H1 (cell line): ENCODE measurements around the gene LKAAEAR1. TPM values are rescaled to one million over a fixed set of nuclear protein-coding genes. Genes with fewer than 3 reads are reported as not detected.

Experiments used
- CTCF ChIA-PET: fragments of 300-600 bp; sonication (Branson Sonifier 250); formaldehyde crosslinking; loops from one replicate; lab custom pipeline; 2021; ENCODE audit not compliant: partially characterized antibody; lab: Charles Lee
- POLR2A ChIA-PET: fragments of 300-600 bp; sonication (Branson Sonifier 250); formaldehyde crosslinking; loops from one replicate; lab custom pipeline; 2021; ENCODE audit warnings: inconsistent platforms; ENCODE audit not compliant: partially characterized antibody; lab: Charles Lee
- DNase-seq, 2 experiments: peaks; one replicate each; pipeline versions ENCODE4 v3.0.0 to v3.0.0-alpha.2; 2010 to 2022; ENCODE audit warnings: low spot score in 2 of 2, low read depth in 1 of 2, mixed read lengths in 1 of 2
- FAIRE-seq: peaks from 2 replicates; lab custom pipeline; 2011; peaks lifted over from hg19 to GRCh38; lab: Jason Lieb, UNC
- H2AFZ ChIP-seq: 2 replicates; pipeline ENCODE4 v1.8.1; 2012; ENCODE audit warnings: low read length, inconsistent platforms
- H2AK5ac ChIP-seq: 2 replicates; pipeline ENCODE4 v1.6.1; 2013; ENCODE audit warnings: low read depth, low read length
- H2BK120ac ChIP-seq: replicated peaks from 2 replicates; pipeline ENCODE3; 2013; ENCODE audit warnings: low read depth, low read length, inconsistent platforms
- H2BK12ac ChIP-seq: 2 replicates; pipeline ENCODE4 v1.6.1; 2013; ENCODE audit warnings: low read depth, low read length
- H2BK15ac ChIP-seq: 2 replicates; pipeline ENCODE4 v1.6.1; 2013; ENCODE audit warnings: low read length
- H2BK20ac ChIP-seq: 2 replicates; pipeline ENCODE4 v1.6.1; 2013; ENCODE audit warnings: low read length
- H2BK5ac ChIP-seq: 2 replicates; pipeline ENCODE4 v1.6.1; 2013; ENCODE audit warnings: low read depth, low read length
- H3K14ac ChIP-seq: 2 replicates; pipeline ENCODE4 v1.6.1; 2013; ENCODE audit warnings: inconsistent platforms; ENCODE audit not compliant: insufficient read length
- H3K18ac ChIP-seq: 2 replicates; pipeline ENCODE4 v1.6.1; 2013; ENCODE audit warnings: low read length; ENCODE audit errors: extremely low read depth
- H3K23ac ChIP-seq: 2 replicates; pipeline ENCODE4 v1.6.1; 2013; ENCODE audit warnings: inconsistent platforms; ENCODE audit not compliant: insufficient read length
- H3K23me2 ChIP-seq: 2 replicates; pipeline ENCODE4 v1.6.1; 2013; ENCODE audit warnings: low read depth, low read length
- H3K27ac ChIP-seq: 2 replicates; pipeline ENCODE4 v1.6.1; 2011; ENCODE audit warnings: low read depth, low read length, inconsistent platforms
- H3K27me3 ChIP-seq, 4 experiments: replicated peaks in 1 of 4; 1 replicate in 1 of 4; 2 replicates in 3 of 4; pipeline versions ENCODE4 v1.6.1 to v1.8.1; 2011 to 2013; ENCODE audit warnings: low read length in 3 of 4, mild to moderate bottlenecking in 3 of 4, inconsistent platforms in 2 of 4, mixed read lengths in 2 of 4, moderate library complexity in 1 of 4; ENCODE audit not compliant: control insufficient read depth in 3 of 4, insufficient read depth in 3 of 4; ENCODE audit errors: extremely low read depth in 1 of 4
- H3K36me3 ChIP-seq, 4 experiments: 2 replicates each; pipeline versions ENCODE4 v1.6.1 to v1.8.1; 2011 to 2013; ENCODE audit warnings: mild to moderate bottlenecking in 4 of 4, low read length in 3 of 4, moderate library complexity in 2 of 4, control low read depth in 1 of 4, inconsistent platforms in 1 of 4; ENCODE audit not compliant: insufficient read depth in 4 of 4, control insufficient read depth in 2 of 4
- H3K4ac ChIP-seq: replicated peaks from 2 replicates; pipeline ENCODE3; 2013; ENCODE audit warnings: low read length, low read depth, mixed read lengths, inconsistent platforms; ENCODE audit not compliant: insufficient read length
- H3K4me1 ChIP-seq, 4 experiments: replicated peaks in 1 of 4; 1 replicate in 1 of 4; 2 replicates in 3 of 4; pipeline versions ENCODE4 v1.6.1 to v1.8.1; 2011 to 2013; ENCODE audit warnings: low read length in 3 of 4, inconsistent platforms in 2 of 4, mixed read lengths in 1 of 4; ENCODE audit not compliant: insufficient read depth in 4 of 4, control insufficient read depth in 3 of 4
- H3K4me2 ChIP-seq, 2 experiments: 2 replicates each; pipeline versions ENCODE4 v1.6.1 to v1.8.1; 2011 to 2013; ENCODE audit warnings: low read depth in 2 of 2, low read length in 2 of 2, control low read depth in 1 of 2, inconsistent platforms in 1 of 2, mild to moderate bottlenecking in 1 of 2; ENCODE audit not compliant: insufficient read depth in 1 of 2
- H3K4me3 ChIP-seq, 4 experiments: fragments of 200-600, 300-600 bp in 1 of 4; sonication (generic), shearing (Covaris generic), sonication (Bioruptor Twin) in 1 of 4; 2 replicates each; pipeline versions ENCODE4 v1.5.1 to v1.8.1; 2011 to 2016; ENCODE audit warnings: low read length in 4 of 4, low read depth in 3 of 4, control low read depth in 2 of 4, inconsistent platforms in 2 of 4, mild to moderate bottlenecking in 2 of 4, mixed read lengths in 1 of 4, moderate library complexity in 1 of 4; ENCODE audit not compliant: insufficient read depth in 2 of 4; ENCODE audit errors: extremely low read depth in 1 of 4
- H3K56ac ChIP-seq: replicated peaks from 2 replicates; pipeline ENCODE3; 2013; ENCODE audit warnings: low read depth, mild to moderate bottlenecking, mixed read lengths, low read length, inconsistent platforms; ENCODE audit not compliant: insufficient read length
- H3K79me1 ChIP-seq: 2 replicates; pipeline ENCODE4 v1.6.1; 2013; ENCODE audit warnings: low read depth, low read length, control low read depth
- H3K79me2 ChIP-seq, 2 experiments: 2 replicates each; pipeline versions ENCODE4 v1.6.1 to v1.8.1; 2012 to 2013; ENCODE audit warnings: low read length in 2 of 2, mild to moderate bottlenecking in 2 of 2, inconsistent platforms in 1 of 2; ENCODE audit not compliant: insufficient read depth in 2 of 2, control insufficient read depth in 1 of 2
- H3K9ac ChIP-seq, 4 experiments: replicated peaks in 1 of 4; 1 replicate in 1 of 4; 2 replicates in 3 of 4; pipeline versions ENCODE4 v1.6.1 to v1.8.1; 2011 to 2013; ENCODE audit warnings: low read depth in 3 of 4, low read length in 3 of 4, control low read depth in 2 of 4, mild to moderate bottlenecking in 2 of 4, moderate library complexity in 2 of 4, inconsistent platforms in 1 of 4; ENCODE audit errors: extremely low read depth in 1 of 4
- H3K9me3 ChIP-seq, 2 experiments: 2 replicates each; pipeline versions ENCODE4 v1.6.1 to v1.8.1; 2012 to 2013; ENCODE audit warnings: mild to moderate bottlenecking in 2 of 2, moderate library complexity in 2 of 2, control low read depth in 1 of 2, inconsistent platforms in 1 of 2, low read depth in 1 of 2, low read length in 1 of 2, mixed read lengths in 1 of 2; ENCODE audit not compliant: insufficient read depth in 2 of 2
- H4K20me1 ChIP-seq, 2 experiments: replicated peaks in 1 of 2; 2 replicates each; pipeline versions ENCODE3 to v1.8.1; 2011 to 2013; ENCODE audit warnings: inconsistent platforms in 2 of 2, low read length in 2 of 2, mild to moderate bottlenecking in 1 of 2; ENCODE audit not compliant: insufficient read depth in 2 of 2, control insufficient read depth in 1 of 2
- H4K5ac ChIP-seq: 2 replicates; pipeline ENCODE4 v1.6.1; 2013; ENCODE audit warnings: low read length, low read depth, mixed read lengths, inconsistent platforms; ENCODE audit not compliant: insufficient read length
- H4K8ac ChIP-seq: 2 replicates; pipeline ENCODE4 v1.8.0; 2013; ENCODE audit warnings: mild to moderate bottlenecking, moderate library complexity, low read length, inconsistent platforms; ENCODE audit not compliant: insufficient read depth; ENCODE audit errors: extremely low read depth
- H4K91ac ChIP-seq: replicated peaks from 2 replicates; pipeline ENCODE3; 2013; ENCODE audit warnings: low read length, mixed read lengths, inconsistent platforms; ENCODE audit not compliant: insufficient read length
- ATF2 ChIP-seq: IDR thresholded peaks from 2 replicates; pipeline ENCODE4 v1.6.1; 2012; ENCODE audit warnings: low read length, inconsistent platforms
- CHD2 ChIP-seq: IDR thresholded peaks from 2 replicates; pipeline ENCODE4 v1.6.1; 2012; ENCODE audit warnings: low read length, improper control_type of control experiment
- GABPA ChIP-seq: IDR thresholded peaks from 2 replicates; pipeline ENCODE4 v1.6.1; 2011; ENCODE audit warnings: mild to moderate bottlenecking, low read length, moderate library complexity, borderline replicate concordance; ENCODE audit not compliant: insufficient read depth
- NRF1 ChIP-seq: IDR thresholded peaks from 2 replicates; pipeline ENCODE4 v1.6.1; 2011; ENCODE audit warnings: mild to moderate bottlenecking, low read depth, low read length, improper control_type of control experiment
- POLR2A ChIP-seq, 2 experiments: IDR thresholded peaks; 1 replicate in 1 of 2; 2 replicates in 1 of 2; pipeline ENCODE4 v1.6.1; 2011; ENCODE audit warnings: low read depth in 2 of 2, low read length in 2 of 2, mild to moderate bottlenecking in 2 of 2; ENCODE audit errors: control extremely low read depth in 1 of 2
- WGBS, 2 experiments: shearing (Covaris generic) in 1 of 2; methylation state at CpG; one replicate each; pipeline versions ENCODE4 v1.1.6 to v1.1.7; 2013 to 2015; ENCODE audit warnings: low lambda C conversion rate in 2 of 2, mixed read lengths in 2 of 2, inconsistent platforms in 1 of 2, low coverage in 1 of 2, missing lambda C conversion rate in 1 of 2; ENCODE audit not compliant: insufficient replicate concordance in 2 of 2, insufficient coverage in 1 of 2, insufficient read length in 1 of 2; ENCODE audit errors: extremely low coverage in 1 of 2, missing lambda C conversion rate in 1 of 2; 5-methylcytosine and 5-hydroxymethylcytosine counted together
- polyA plus RNA-seq, 7 experiments: library from polyadenylated mRNA; depleted of rRNA in 3 of 7; stranded (reverse) in 5 of 7; unstranded in 2 of 7; fragments of >200 nt in 5 of 7; fragments of 200-250 nt in 2 of 7; gene quantifications; 1 replicate in 5 of 7; 2 replicates in 1 of 7; 4 replicates in 1 of 7; pipeline versions ENCODE4 v1.2.1 to v1.2.3, GENCODE V29; 2011 to 2013; ENCODE audit warnings: missing spikeins in 2 of 7, mixed read lengths in 2 of 7
- total RNA-seq: library from RNA; stranded (reverse); fragmentation: NEBNext Ultra II Directional; extraction: Animal tissue kit (Norgen Biotek cat#: 25700); gene quantifications from 2 replicates; pipeline ENCODE4 v1.2.1, GENCODE V29; 2021

LKAAEAR1 gene
- total and polyA plus RNA-seq, 2 of the 8 experiments (the other 6 are each of a cell fraction or from before 2014, with no cell fraction given) = 0.41 to 0.53 TPM

GRCh38 chr20:64119301-64119680 is 35.1 kb upstream of the LKAAEAR1 start:
- peak overlapping the region; percentile 79; the same call in 1 of the 2 replicates for H4K8ac ChIP-seq
- H3K18ac ChIP-seq = no peak overlapping the region
- ChIA-PET CTCF (interaction anchor here (1.0 to 10.1 kb wide), 18 partner anchors 11 to 134 kb away, joined by 3 to 144 read pairs (median 10); partner anchors contain the start of genes C20orf204, LKAAEAR1, NPBWR2 and OPRL1), POLR2A (interaction anchor here (0.7 to 1.3 kb wide), 3 partner anchors 35 to 76 kb away, joined by 3 to 4 read pairs (median 3); partner anchors contain the start of gene LKAAEAR1)
- no peak overlapping the region for H2AFZ ChIP-seq
- H2BK15ac ChIP-seq = peak overlapping the region; percentile 40; the same call in 1 of the 2 replicates
- H4K20me1 ChIP-seq = no peaks in the 10 kb centered on the region
- 84% methylated on average over 8 of the region's 8 CpGs; no CpG with 5 or more reads in 1 of the 2 experiments for WGBS, 2 experiments
- no peak overlapping the region for H3K4me2 ChIP-seq
- H3K4me1 ChIP-seq = no peaks in the 10 kb centered on the region; a peak in 2 of 7 replicates
- 0 out of 2 replicates have a peak overlapping the region, but pooled peaks have one; percentile 62 for H2BK12ac ChIP-seq
- no peak overlapping the region for H4K91ac ChIP-seq
- no peak overlapping the region for H3K27ac ChIP-seq
- no peak overlapping the region for H4K5ac ChIP-seq
- no peaks in the 10 kb centered on the region for H3K79me2 ChIP-seq
- no peak for DNase-seq
- no peak overlapping the region for H3K9ac ChIP-seq
- H3K56ac ChIP-seq = no peak overlapping the region
- H2AK5ac ChIP-seq = no peak overlapping the region
- no peaks in the 10 kb centered on the region for H3K79me1 ChIP-seq
- no peak overlapping the region for H2BK120ac ChIP-seq
- H3K4me3 ChIP-seq = no peak overlapping the region
- H3K27me3 ChIP-seq = no peaks in the 10 kb centered on the region; a peak in 2 of 7 replicates
- H3K14ac ChIP-seq = no peak overlapping the region
- H2BK20ac ChIP-seq = no peak overlapping the region
- no peak overlapping the region for H2BK5ac ChIP-seq
- no peak overlapping the region for H3K4ac ChIP-seq
- FAIRE-seq = no peak
- no peaks in the 10 kb centered on the region for H3K23me2 ChIP-seq
- no peaks in the 10 kb centered on the region for H3K36me3 ChIP-seq
- H3K23ac ChIP-seq = no peak overlapping the region
- no peaks in the 10 kb centered on the region for H3K9me3 ChIP-seq
- TF ChIP-seq ATF2 = no peak
- TF ChIP-seq NRF1 = no peak
- no peak for TF ChIP-seq GABPA
- no peak for TF ChIP-seq CHD2
- no peak for TF ChIP-seq POLR2A (IDR thresholded peaks at IDR 0.05; ENCODE audit: control extremely low read depth in 1 of 2, low read depth in 2 of 2, low read length in 2 of 2)
